ENCODE data around the gene GH2.
"Not testable (repeated sequence)": the region's sequence is repeated elsewhere in the genome, so short reads cannot be mapped to it uniquely, and the experiment has no call there.

DNA sequence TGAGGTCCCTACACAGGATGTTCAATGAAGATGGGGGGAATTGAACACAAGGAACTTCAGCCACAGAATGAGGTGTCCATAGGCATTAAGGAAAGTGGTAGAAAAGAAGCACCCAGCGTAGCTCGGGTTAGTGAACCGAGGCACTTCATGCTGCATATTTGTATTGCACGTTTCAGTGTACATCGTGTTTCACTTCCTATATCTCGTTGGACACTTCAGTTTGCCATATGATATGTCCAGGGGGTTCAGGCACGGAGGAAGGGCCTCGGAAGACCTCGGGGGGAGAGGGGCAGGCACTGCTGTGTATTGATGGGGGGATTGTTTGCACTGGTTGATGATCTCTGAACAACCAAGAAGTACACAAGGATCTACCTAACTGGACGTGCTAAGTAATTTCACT lies 34.0 kb upstream of the GH2 start:
- TF ChIP-seq EZH2phosphoT487 (IDR thresholded peaks at IDR 0.05; ENCODE audit: insufficient read depth, low read depth); EZH2 (IDR thresholded peaks at IDR 0.05; ENCODE audit: insufficient read depth, poor library complexity, severe bottlenecking): not testable (repeated sequence)
